Caco-2 (cell line): ENCODE measurements around the gene VPS39. TPM values are rescaled to one million over a fixed set of nuclear protein-coding genes. Genes with fewer than 3 reads are reported as not detected.

Experiments
- BruUV-seq: library from RNA; stranded (reverse); fragments of 400-500 nt; replicated peaks from 2 replicates; lab custom pipeline; 2021; lab: Mats Ljungman, UMichigan
- CTCF ChIA-PET: fragments of 300-600 bp; sonication (Branson Sonifier 250); formaldehyde crosslinking; loops from one replicate; lab custom pipeline; 2022; ENCODE audit warnings: antibody characterized with exemption; lab: Charles Lee
- POLR2A ChIA-PET: fragments of 300-600 bp; sonication (Branson Sonifier 250); formaldehyde crosslinking; loops from one replicate; lab custom pipeline; 2022; ENCODE audit warnings: antibody characterized with exemption; lab: Charles Lee
- DNase-seq, 2 experiments: peaks; one replicate each; pipeline versions ENCODE4 v3.0.0 to v3.0.0-alpha.2; 2020 to 2022
- H3K27me3 ChIP-seq: replicated peaks from 2 replicates; pipeline ENCODE4 v1.6.0; 2011; ENCODE audit warnings: low read length; ENCODE audit not compliant: control insufficient read depth, insufficient read depth
- H3K36me3 ChIP-seq: 2 replicates; pipeline ENCODE4 v1.5.1; 2011; ENCODE audit warnings: low read length; ENCODE audit not compliant: control insufficient read depth, insufficient read depth
- H3K4me1 ChIP-seq: fragments of 250-450 bp; sonication (Bioruptor Pico); 2 replicates; pipeline ENCODE4 v1.5.1; 2020; ENCODE audit warnings: mild to moderate bottlenecking
- H3K4me3 ChIP-seq: 2 replicates; pipeline ENCODE4 v1.5.1; 2011; ENCODE audit warnings: low read depth, mild to moderate bottlenecking, control low read depth, low read length
- H3K9me3 ChIP-seq: fragments of 250-450 bp; sonication (Bioruptor Pico); 2 replicates; pipeline ENCODE4 v1.5.1; 2020; ENCODE audit warnings: mild to moderate bottlenecking, moderate library complexity
- H3K27ac Mint-ChIP-seq: one replicate; pipeline ENCODE4 v1.8.0; 2022; ENCODE audit warnings: mixed read lengths; ENCODE audit not compliant: unreplicated experiment
- H3K27me3 Mint-ChIP-seq: one replicate; pipeline ENCODE4 v1.8.0; 2022; ENCODE audit warnings: mixed read lengths; ENCODE audit not compliant: insufficient read depth, unreplicated experiment
- H3K36me3 Mint-ChIP-seq: one replicate; pipeline ENCODE4 v1.8.0; 2022; ENCODE audit warnings: mild to moderate bottlenecking, mixed read lengths; ENCODE audit not compliant: insufficient read depth, unreplicated experiment
- H3K4me1 Mint-ChIP-seq: one replicate; pipeline ENCODE4 v1.8.0; 2022; ENCODE audit warnings: low read depth, mixed read lengths; ENCODE audit not compliant: unreplicated experiment
- H3K4me3 Mint-ChIP-seq: one replicate; pipeline ENCODE4 v1.8.0; 2022; ENCODE audit warnings: mild to moderate bottlenecking, moderate library complexity, mixed read lengths; ENCODE audit not compliant: unreplicated experiment
- H3K9me3 Mint-ChIP-seq: one replicate; pipeline ENCODE4 v1.8.0; 2022; ENCODE audit warnings: mixed read lengths; ENCODE audit not compliant: unreplicated experiment
- CTCF ChIP-seq, 2 experiments: fragments of 200-600 bp in 1 of 2; IDR thresholded peaks; 1 replicate in 1 of 2; 2 replicates in 1 of 2; pipeline versions ENCODE4 v1.5.1 to v1.8.0; 2011 to 2022; ENCODE audit warnings: antibody characterized with exemption in 1 of 2, control low read depth in 1 of 2, inconsistent platforms in 1 of 2, low read depth in 1 of 2, low read length in 1 of 2, mild to moderate bottlenecking in 1 of 2, moderate library complexity in 1 of 2; ENCODE audit not compliant: insufficient read depth in 1 of 2, severe bottlenecking in 1 of 2, unreplicated experiment in 1 of 2
- intact Hi-C: fragments of 100-400 bp; cut with micrococcal nuclease; formaldehyde crosslinking; loops from one replicate; pipeline ENCODE4 v1.10.0; 2022; ENCODE audit not compliant: unreplicated experiment
- total RNA-seq: library from RNA; stranded (reverse); gene quantifications from 2 replicates; pipeline ENCODE4 v1.2.3, GENCODE V29; 2022

VPS39 gene
- total RNA-seq, 1 experiment from 2014 or later = 48.4 TPM

GRCh38 chr15:42120285-42120684 lies 87.8 kb downstream of the VPS39 start:
- Mint-ChIP-seq H3K4me3 (no peak overlapping the region), H3K4me1 (no peaks in the 10 kb centered on the region), H3K36me3 (no peaks in the 10 kb centered on the region), H3K27ac (no peak overlapping the region), H3K27me3 (peaks cover 6% of the 10 kb centered on the region), H3K9me3 (no peaks in the 10 kb centered on the region)
- no peaks in the 10 kb centered on the region for H3K9me3 ChIP-seq
- no peaks in the 10 kb centered on the region for H3K36me3 ChIP-seq
- no peak overlapping the region for H3K4me3 ChIP-seq
- ChIA-PET CTCF (no interaction called here), POLR2A (no interaction called here)
- intact Hi-C loops = no loop called here
- no peak for DNase-seq
- TF ChIP-seq CTCF (IDR thresholded peaks at IDR 0.05; ENCODE audit: insufficient read depth in 1 of 2, low read depth in 1 of 2, low read length in 1 of 2, severe bottlenecking in 1 of 2, unreplicated experiment in 1 of 2) = no peak
- no peaks in the 10 kb centered on the region for H3K27me3 ChIP-seq
- no peaks in the 10 kb centered on the region for H3K4me1 ChIP-seq
- no TSS peak for BruUV-seq

GRCh38 chr15:42119446-42119760 lies 88.7 kb downstream of the VPS39 start:
- Mint-ChIP-seq H3K27ac (no peak overlapping the region), H3K4me1 (no peaks in the 10 kb centered on the region), H3K9me3 (no peaks in the 10 kb centered on the region), H3K36me3 (no peaks in the 10 kb centered on the region), H3K4me3 (no peak overlapping the region), H3K27me3 (peaks cover under 1% of the 10 kb centered on the region)
- Histone ChIP-seq H3K36me3 (no peaks in the 10 kb centered on the region), H3K27me3 (no peaks in the 10 kb centered on the region), H3K4me1 (no peaks in the 10 kb centered on the region), H3K4me3 (no peak overlapping the region), H3K9me3 (no peaks in the 10 kb centered on the region)
- intact Hi-C loops = no loop called here
- CTCF ChIA-PET = interaction anchor here (1.0 to 1.6 kb wide), 2 partner anchors 18 to 35 kb away, joined by 4 to 5 read pairs; no protein-coding TSS in a partner anchor
- BruUV-seq = no TSS peak
- DNase-seq = no peak
- POLR2A ChIA-PET = no interaction called here
- no peak for TF ChIP-seq CTCF (IDR thresholded peaks at IDR 0.05; ENCODE audit: insufficient read depth in 1 of 2, low read depth in 1 of 2, low read length in 1 of 2, severe bottlenecking in 1 of 2, unreplicated experiment in 1 of 2)

GRCh38 chr15:42118650-42119445 lies 89.3 kb downstream of the VPS39 start:
- no peaks in the 10 kb centered on the region for H3K4me1 ChIP-seq
- H3K4me3 ChIP-seq = no peak overlapping the region
- no peaks in the 10 kb centered on the region for H3K4me1 Mint-ChIP-seq
- no peaks in the 10 kb centered on the region for H3K27me3 ChIP-seq
- CTCF ChIA-PET = interaction anchor here (0.6 to 1.6 kb wide), 4 partner anchors 9 to 366 kb away, joined by 3 to 5 read pairs (median 4); no protein-coding TSS in a partner anchor
- no peak overlapping the region for H3K4me3 Mint-ChIP-seq
- no peak overlapping the region for H3K27ac Mint-ChIP-seq
- no TSS peak for BruUV-seq
- H3K9me3 Mint-ChIP-seq = no peaks in the 10 kb centered on the region
- no peaks in the 10 kb centered on the region for H3K27me3 Mint-ChIP-seq
- no peaks in the 10 kb centered on the region for H3K36me3 ChIP-seq
- DNase-seq = no peak
- TF ChIP-seq CTCF (IDR thresholded peaks at IDR 0.05; ENCODE audit: insufficient read depth in 1 of 2, low read depth in 1 of 2, low read length in 1 of 2, severe bottlenecking in 1 of 2, unreplicated experiment in 1 of 2) = no peak
- no peaks in the 10 kb centered on the region for H3K9me3 ChIP-seq
- no peaks in the 10 kb centered on the region for H3K36me3 Mint-ChIP-seq
- POLR2A ChIA-PET = no interaction called here
- intact Hi-C loops = no loop called here
